A673 (cell line): ENCODE results near the gene MRPS5. TPM values are rescaled to one million over a fixed set of nuclear protein-coding genes. Genes with fewer than 3 reads are reported as not detected.

Experiments
- BruUV-seq: library from RNA; stranded (reverse); fragments of 400-500 nt; replicated peaks from 2 replicates; lab custom pipeline; 2021; lab: Mats Ljungman, UMichigan
- CTCF ChIA-PET: fragments of 300-600 bp; sonication (Branson Sonifier 250); formaldehyde crosslinking; loops from one replicate; lab custom pipeline; 2022; ENCODE audit warnings: antibody characterized with exemption; lab: Charles Lee
- POLR2A ChIA-PET: fragments of 300-600 bp; sonication (Branson Sonifier 250); formaldehyde crosslinking; loops from one replicate; lab custom pipeline; 2022; ENCODE audit warnings: antibody characterized with exemption; ENCODE audit not compliant: low non-redundant PET; lab: Charles Lee
- DNase-seq: peaks from one replicate; pipeline ENCODE4 v3.0.0-alpha.2; 2015; ENCODE audit warnings: low spot score
- H3K27ac ChIP-seq: fragments of 200-600 bp; sonication (generic); 2 replicates; pipeline ENCODE4 v1.5.1; 2016; ENCODE audit warnings: mixed run types, low read depth, mild to moderate bottlenecking, mixed read lengths, antibody characterized with exemption, low read length; ENCODE audit not compliant: poor library complexity, severe bottlenecking
- H3K27me3 ChIP-seq: fragments of 200-600 bp; sonication (generic); replicated peaks from 2 replicates; pipeline ENCODE4 v1.6.1; 2017; ENCODE audit warnings: mixed run types, low read depth, mild to moderate bottlenecking, mixed read lengths, antibody characterized with exemption, low read length; ENCODE audit not compliant: insufficient read depth, poor library complexity
- H3K36me3 ChIP-seq: fragments of 200-600 bp; sonication (generic); 2 replicates; pipeline ENCODE4 v1.6.1; 2016; ENCODE audit warnings: mixed run types, mild to moderate bottlenecking, mixed read lengths, antibody characterized with exemption, low read length; ENCODE audit not compliant: insufficient read depth, poor library complexity, severe bottlenecking
- H3K4me1 ChIP-seq: fragments of 200-600 bp; sonication (generic); 2 replicates; pipeline ENCODE4 v1.6.1; 2017; ENCODE audit warnings: mixed run types, mild to moderate bottlenecking, mixed read lengths, antibody characterized with exemption, low read length; ENCODE audit not compliant: insufficient read depth, poor library complexity, severe bottlenecking
- H3K4me3 ChIP-seq: fragments of 200-600 bp; sonication (generic); 2 replicates; pipeline ENCODE4 v1.5.1; 2016; ENCODE audit warnings: low read depth, mixed run types, mild to moderate bottlenecking, mixed read lengths, low read length; ENCODE audit not compliant: poor library complexity, severe bottlenecking
- H3K9me3 ChIP-seq: fragments of 200-600 bp; sonication (generic); 2 replicates; pipeline ENCODE4 v1.6.1; 2016; ENCODE audit warnings: mixed run types, low read depth, mild to moderate bottlenecking, mixed read lengths, antibody characterized with exemption, low read length; ENCODE audit not compliant: poor library complexity, severe bottlenecking
- EZH2 ChIP-seq: fragments of 200-600 bp; sonication (generic); IDR thresholded peaks from 2 replicates; pipeline ENCODE4 v1.6.1; 2017; ENCODE audit warnings: borderline replicate concordance, low read depth, mild to moderate bottlenecking, mixed read lengths, antibody characterized with exemption, low read length; ENCODE audit not compliant: poor library complexity, severe bottlenecking
- intact Hi-C: fragments of 100-400 bp; cut with micrococcal nuclease; formaldehyde crosslinking; loops from one replicate; pipeline ENCODE4 v1.10.0; 2022; ENCODE audit not compliant: unreplicated experiment
- total RNA-seq: library from RNA; stranded (reverse); gene quantifications from 2 replicates; pipeline ENCODE4 v1.2.3, GENCODE V29; 2021
- TF ChIP-seq, protein P1 (sequence below): fragments of 300-800, 200-600 bp; sonication (generic); conservative IDR thresholded peaks from 2 replicates; pipeline ENCODE4 v1.5.1; 2017; ENCODE audit warnings: low read depth, mild to moderate bottlenecking, antibody characterized with exemption, low read length, moderate library complexity, mixed read lengths

Gene MRPS5
- total RNA-seq, 1 experiment from 2014 or later = 103 TPM

DNA sequence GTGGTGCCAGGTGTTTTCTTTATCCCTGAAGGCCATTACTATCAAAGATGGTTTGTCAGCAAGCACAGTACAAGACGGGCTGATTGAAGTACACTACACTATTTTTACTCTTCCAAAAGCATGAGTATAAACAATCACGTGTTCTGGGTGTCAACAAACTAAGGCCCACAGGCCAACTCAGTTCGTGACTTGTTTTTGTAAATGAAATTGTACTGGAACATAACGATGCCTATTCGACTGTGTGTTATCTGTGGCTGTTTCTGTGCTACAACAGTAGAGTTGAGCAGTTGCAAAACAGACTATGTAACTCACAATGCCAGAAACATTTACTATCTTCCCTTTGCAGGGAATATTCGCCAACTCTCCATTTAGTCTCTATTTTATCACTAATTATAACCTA is 12.3 kb downstream of the MRPS5 start:
- Histone ChIP-seq H3K9me3 (no peaks in the 10 kb centered on the region), H3K27ac (no peak overlapping the region), H3K36me3 (peaks cover 98% of the 10 kb centered on the region), H3K4me1 (no peaks in the 10 kb centered on the region), H3K27me3 (no peaks in the 10 kb centered on the region), H3K4me3 (no peak overlapping the region)
- ChIA-PET CTCF (no interaction called here), POLR2A (no interaction called here)
- TF ChIP-seq EZH2 = no peak
- TF ChIP-seq, protein P1, sequence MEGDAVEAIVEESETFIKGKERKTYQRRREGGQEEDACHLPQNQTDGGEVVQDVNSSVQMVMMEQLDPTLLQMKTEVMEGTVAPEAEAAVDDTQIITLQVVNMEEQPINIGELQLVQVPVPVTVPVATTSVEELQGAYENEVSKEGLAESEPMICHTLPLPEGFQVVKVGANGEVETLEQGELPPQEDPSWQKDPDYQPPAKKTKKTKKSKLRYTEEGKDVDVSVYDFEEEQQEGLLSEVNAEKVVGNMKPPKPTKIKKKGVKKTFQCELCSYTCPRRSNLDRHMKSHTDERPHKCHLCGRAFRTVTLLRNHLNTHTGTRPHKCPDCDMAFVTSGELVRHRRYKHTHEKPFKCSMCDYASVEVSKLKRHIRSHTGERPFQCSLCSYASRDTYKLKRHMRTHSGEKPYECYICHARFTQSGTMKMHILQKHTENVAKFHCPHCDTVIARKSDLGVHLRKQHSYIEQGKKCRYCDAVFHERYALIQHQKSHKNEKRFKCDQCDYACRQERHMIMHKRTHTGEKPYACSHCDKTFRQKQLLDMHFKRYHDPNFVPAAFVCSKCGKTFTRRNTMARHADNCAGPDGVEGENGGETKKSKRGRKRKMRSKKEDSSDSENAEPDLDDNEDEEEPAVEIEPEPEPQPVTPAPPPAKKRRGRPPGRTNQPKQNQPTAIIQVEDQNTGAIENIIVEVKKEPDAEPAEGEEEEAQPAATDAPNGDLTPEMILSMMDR = no peak
- intact Hi-C loops = no loop called here
- no peak for DNase-seq
- no TSS peak for BruUV-seq

DNA sequence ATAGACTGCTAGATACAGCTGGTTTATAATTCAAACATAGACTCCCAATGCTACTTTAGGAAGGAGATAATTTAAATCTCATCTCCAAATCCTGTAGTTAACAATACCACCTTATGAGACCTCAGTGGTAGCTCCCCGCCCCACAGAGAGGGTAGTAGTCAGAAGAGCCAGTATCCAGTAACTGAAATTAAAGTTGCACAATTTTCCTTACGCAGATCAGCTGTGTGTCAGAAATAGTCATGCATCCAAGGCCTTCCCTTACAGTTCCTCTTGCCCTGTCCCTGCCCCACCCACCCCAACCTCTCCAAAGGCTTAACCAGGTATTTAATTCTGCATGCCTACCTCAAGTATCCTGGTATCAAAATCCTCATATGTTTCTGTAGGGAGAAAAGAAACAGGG is 15.5 kb downstream of the MRPS5 start:
- ChIA-PET POLR2A (no interaction called here), CTCF (no interaction called here)
- Histone ChIP-seq H3K4me1 (no peaks in the 10 kb centered on the region), H3K4me3 (no peak overlapping the region), H3K27me3 (no peaks in the 10 kb centered on the region), H3K27ac (no peak overlapping the region), H3K36me3 (peaks cover 95% of the 10 kb centered on the region), H3K9me3 (no peaks in the 10 kb centered on the region)
- intact Hi-C loops = no loop called here
- DNase-seq = no peak
- no peak for TF ChIP-seq EZH2
- TF ChIP-seq, protein P1 = no peak
- no TSS peak for BruUV-seq

DNA sequence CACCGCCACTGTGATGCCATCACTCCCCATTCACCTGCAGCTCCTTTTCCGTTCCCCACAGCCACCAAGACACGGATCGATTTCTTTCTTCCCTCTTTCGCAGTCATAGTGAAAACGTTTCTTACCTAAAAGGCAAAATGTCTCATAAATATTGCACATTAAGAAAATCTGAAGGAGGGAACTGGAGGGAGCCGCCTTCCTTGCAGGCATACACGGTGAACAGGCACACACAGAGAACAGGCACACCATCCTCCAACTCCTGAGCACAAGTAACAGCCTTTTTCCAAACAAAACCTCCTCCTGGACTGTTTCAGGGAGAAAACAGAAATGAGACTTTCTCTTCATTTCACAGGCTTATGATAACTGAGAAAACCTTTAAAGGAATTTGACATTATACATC is 17.0 kb downstream of the MRPS5 start:
- TF ChIP-seq, protein P1 = no peak
- no peak for TF ChIP-seq EZH2
- Histone ChIP-seq H3K36me3 (peaks cover 95% of the 10 kb centered on the region), H3K4me3 (no peak overlapping the region), H3K4me1 (no peaks in the 10 kb centered on the region), H3K9me3 (no peaks in the 10 kb centered on the region), H3K27ac (no peak overlapping the region), H3K27me3 (no peaks in the 10 kb centered on the region)
- ChIA-PET POLR2A (no interaction called here), CTCF (interaction anchor here (0.6 kb wide), 1 partner anchor 12 kb away, joined by 3 read pairs; no protein-coding TSS in a partner anchor)
- BruUV-seq = no TSS peak
- intact Hi-C loops = no loop called here
- no peak for DNase-seq
